GM18909 (cell line): Measurements from ENCODE around the gene TXNL4A.

ENCODE experiments used
- ATAC-seq: cut with Tn5 transposase; IDR thresholded peaks from one replicate; pipeline ENCODE4 v1.9.1; 2021; ENCODE audit warnings: mild to moderate bottlenecking; ENCODE audit not compliant: unreplicated experiment, poor library complexity

Gene TXNL4A

DNA sequence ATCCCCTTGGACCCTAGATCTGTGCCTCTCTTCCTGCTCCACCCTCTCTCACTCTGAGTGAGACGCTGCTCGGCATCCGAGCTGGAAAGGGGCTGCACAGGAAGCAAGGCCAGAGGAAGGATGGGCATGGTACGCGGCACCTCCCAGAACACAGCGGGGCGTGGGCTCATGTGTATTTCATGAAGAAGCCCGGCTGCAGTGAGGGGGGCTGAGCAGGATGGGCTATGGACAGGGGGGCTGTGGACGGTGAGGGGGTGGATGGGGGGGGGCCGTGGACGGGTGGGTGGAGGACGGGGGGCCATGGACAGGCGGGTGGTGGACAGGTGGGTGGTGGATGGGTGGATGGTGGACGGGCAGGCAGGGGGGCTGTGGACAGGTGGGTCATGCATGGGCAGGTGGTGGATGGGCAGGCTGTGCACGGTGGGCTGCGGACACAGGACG lies 65.4 kb downstream of the TXNL4A start:
- ATAC-seq, result no peak

DNA sequence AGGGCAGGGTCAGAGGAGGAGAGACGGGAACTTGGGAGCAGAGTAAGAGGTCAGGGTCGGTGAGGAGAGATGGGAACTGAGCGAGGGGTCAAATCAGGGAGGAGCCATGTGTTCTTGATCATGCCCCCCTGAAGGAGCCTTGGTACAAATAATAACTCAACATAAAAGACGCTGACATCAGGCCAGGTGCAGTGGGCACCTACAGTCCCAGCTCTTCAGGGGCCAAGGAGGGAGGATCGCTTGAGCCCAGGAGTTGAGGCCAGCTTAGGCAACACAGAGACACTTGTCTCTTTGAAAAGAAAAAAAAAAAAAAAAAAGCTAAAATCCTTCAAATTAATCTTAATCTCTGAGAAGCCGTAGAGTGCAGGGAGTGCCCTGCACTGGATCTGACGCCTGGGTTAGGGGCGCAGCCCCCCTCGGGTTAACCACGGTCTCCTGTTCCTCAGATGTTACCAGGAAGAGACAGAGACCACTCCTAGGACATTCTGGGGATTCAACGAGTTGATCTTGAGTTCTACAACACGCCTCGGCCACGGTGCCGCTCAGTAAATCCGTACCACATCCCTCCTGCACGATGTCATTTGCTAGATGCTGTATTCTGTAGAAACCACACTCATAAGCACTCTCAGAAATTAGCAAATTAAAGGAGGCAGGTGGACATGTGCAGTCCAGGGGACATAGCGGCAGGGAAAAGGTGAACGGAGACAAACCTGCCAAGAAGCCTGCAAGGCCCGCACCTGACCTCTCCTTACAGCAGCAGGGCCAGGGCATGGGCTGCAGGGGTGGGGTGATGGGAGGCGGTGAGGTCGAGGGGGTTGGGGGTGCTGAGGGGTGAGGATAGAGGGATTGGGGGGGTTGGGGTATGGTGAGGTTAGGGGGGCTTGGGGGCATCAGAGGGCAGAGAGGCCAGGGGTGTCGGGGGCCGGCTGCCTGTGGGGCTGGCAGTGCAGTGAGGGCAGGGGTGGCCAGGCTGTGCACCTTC lies 66.1 kb downstream of the TXNL4A start:
- no peak for ATAC-seq
